ENCODE measurements around the gene CHAT. TPM values are rescaled to one million over a fixed set of nuclear protein-coding genes. Genes with fewer than 3 reads are reported as not detected.

Gene CHAT
- total and polyA plus RNA-seq, 12 donors, result not detected

DNA sequence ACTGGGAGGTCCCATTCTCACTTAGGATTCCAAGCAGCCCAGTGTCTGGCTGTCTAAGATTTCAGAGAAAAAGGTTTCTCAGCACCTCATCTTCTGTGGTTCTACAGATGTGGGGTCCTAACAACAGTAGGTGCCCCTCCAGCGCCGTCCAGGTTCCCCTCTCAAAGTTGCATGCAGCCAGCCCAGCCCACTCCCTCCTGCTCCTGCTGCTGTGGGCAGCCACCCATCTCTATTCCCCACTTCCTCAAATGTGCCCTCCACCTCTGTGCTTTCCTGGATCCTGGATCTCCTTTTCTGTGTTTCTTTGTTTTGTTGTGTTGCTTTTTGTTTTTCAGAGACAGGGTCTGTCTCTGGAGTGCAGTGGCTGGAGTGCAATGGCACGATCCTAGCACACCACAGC is 17.0 kb upstream of the CHAT start:
- ATAC-seq, result no peak
- H3K4me1 ChIP-seq, result no peaks in the 10 kb centered on the region
- peaks cover 0 to 46% (median 19%) of the 10 kb centered on the region in 7 donors for H3K27me3 ChIP-seq
- WGBS, 2 donors, result 63 to 67% methylated on average over 3 of the region's 3 CpGs
- no peak overlapping the region for H3K4me3 ChIP-seq
- TF ChIP-seq, protein P1, sequence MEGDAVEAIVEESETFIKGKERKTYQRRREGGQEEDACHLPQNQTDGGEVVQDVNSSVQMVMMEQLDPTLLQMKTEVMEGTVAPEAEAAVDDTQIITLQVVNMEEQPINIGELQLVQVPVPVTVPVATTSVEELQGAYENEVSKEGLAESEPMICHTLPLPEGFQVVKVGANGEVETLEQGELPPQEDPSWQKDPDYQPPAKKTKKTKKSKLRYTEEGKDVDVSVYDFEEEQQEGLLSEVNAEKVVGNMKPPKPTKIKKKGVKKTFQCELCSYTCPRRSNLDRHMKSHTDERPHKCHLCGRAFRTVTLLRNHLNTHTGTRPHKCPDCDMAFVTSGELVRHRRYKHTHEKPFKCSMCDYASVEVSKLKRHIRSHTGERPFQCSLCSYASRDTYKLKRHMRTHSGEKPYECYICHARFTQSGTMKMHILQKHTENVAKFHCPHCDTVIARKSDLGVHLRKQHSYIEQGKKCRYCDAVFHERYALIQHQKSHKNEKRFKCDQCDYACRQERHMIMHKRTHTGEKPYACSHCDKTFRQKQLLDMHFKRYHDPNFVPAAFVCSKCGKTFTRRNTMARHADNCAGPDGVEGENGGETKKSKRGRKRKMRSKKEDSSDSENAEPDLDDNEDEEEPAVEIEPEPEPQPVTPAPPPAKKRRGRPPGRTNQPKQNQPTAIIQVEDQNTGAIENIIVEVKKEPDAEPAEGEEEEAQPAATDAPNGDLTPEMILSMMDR (IDR thresholded peaks at IDR 0.05), result no peak
- H3K27ac ChIP-seq, result no peak overlapping the region
- H3K9me3 ChIP-seq, result no peaks in the 10 kb centered on the region
- H3K36me3 ChIP-seq, result no peaks in the 10 kb centered on the region
- DNase-seq, result no peak
- intact Hi-C loops (cut with DNase I), result loop anchor here in 3 of 10 donors (5.0 to 10.0 kb wide), 2 partner anchors 625 to 628 kb away; no protein-coding TSS in a partner anchor

DNA sequence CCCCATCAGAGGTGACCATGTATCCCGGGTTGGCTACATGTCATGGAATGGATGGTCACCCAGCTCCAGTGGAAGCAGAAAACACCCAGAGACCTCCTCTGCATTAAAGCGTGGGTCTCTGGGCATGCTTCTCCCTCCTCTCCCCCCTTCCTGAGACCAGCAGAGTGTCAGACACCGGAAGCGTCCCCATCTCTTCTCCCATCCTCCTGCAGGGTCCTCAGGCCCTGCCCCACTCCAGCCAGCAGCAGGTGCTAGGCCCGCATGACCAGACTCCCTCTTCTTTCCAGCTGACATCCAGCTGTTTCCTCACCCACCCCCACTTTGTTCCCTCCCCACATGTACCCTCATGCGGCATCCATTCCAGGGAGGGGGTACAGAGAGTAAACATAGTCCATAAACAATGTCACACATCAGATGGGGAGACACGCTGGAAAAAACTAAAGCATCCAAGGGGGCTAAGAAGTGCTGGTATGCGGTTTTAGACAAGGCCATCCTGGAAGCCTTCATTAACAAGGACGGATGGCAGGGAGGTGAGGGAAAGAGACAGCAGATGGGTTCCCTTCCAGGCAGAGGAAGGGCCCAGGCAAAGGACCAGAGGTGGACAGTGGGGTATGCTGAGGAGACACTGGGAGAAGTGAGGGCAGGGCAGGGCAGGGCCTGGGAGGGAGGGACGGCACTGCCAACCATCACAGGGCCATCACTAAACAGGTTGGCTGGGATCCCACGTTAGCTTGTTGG is 16.2 kb upstream of the CHAT start:
- Histone ChIP-seq H3K27me3 (peaks cover 0 to 46% (median 21%) of the 10 kb centered on the region in 7 donors), H3K9me3 (no peaks in the 10 kb centered on the region), H3K27ac (no peak overlapping the region), H3K4me1 (no peaks in the 10 kb centered on the region), H3K36me3 (no peaks in the 10 kb centered on the region), H3K4me3 (no peak overlapping the region)
- DNase-seq (no peak), ATAC-seq (no peak)
- intact Hi-C loops (cut with DNase I), result loop anchor here in 3 of 10 donors (5.0 to 10.0 kb wide), 2 partner anchors 625 to 627 kb away; no protein-coding TSS in a partner anchor
- WGBS, 2 donors, result 75 to 77% methylated on average over 11 of the region's 11 CpGs
- TF ChIP-seq, protein P1 (IDR thresholded peaks at IDR 0.05), result no peak

DNA sequence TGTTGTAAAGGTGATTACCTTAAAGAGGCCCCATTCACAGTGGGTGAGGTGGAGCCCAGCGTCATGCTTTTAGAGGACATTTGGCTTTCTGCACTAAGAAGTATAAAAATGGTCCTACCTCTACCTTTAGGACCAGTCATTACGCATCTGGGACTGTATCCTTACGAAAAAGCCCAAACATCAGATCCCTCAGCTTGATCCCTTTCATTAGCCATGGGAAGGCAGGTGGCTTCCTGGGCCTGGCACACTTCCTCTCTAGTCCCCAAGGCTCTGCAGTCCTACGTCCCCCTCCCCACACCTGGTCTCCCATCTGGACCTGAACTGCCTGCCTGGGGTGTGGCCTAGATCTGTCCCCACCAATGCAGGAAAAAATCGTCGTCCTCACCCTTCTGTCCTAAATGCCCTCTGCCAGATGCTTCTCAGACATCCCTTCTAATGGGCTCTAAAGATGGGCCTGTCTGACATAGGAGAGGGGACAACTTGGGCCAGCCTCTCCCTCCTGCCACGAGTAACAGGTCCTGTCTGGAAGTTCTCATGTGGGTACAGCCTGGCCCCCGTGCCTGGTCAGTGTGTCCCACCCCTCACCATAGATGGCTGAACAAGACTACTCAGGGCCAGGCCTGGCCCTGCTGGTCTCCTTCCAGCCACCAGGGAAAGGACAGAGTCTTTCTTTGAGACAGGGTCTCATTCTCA is 15.5 kb upstream of the CHAT start:
- 69 to 70% methylated on average over 8 of the region's 8 CpGs for WGBS, 2 donors
- peaks cover 0 to 46% (median 25%) of the 10 kb centered on the region in 7 donors for H3K27me3 ChIP-seq
- no peak overlapping the region for H3K4me3 ChIP-seq
- H3K27ac ChIP-seq, result no peak overlapping the region
- DNase-seq, result no peak
- H3K4me1 ChIP-seq, result no peaks in the 10 kb centered on the region
- no peak for ATAC-seq
- H3K9me3 ChIP-seq, result no peaks in the 10 kb centered on the region
- intact Hi-C loops (cut with DNase I), result loop anchor here in 3 of 10 donors (5.0 to 10.0 kb wide), 2 partner anchors 624 to 626 kb away; no protein-coding TSS in a partner anchor
- TF ChIP-seq, protein P1 (IDR thresholded peaks at IDR 0.05), result no peak
- H3K36me3 ChIP-seq, result no peaks in the 10 kb centered on the region

DNA sequence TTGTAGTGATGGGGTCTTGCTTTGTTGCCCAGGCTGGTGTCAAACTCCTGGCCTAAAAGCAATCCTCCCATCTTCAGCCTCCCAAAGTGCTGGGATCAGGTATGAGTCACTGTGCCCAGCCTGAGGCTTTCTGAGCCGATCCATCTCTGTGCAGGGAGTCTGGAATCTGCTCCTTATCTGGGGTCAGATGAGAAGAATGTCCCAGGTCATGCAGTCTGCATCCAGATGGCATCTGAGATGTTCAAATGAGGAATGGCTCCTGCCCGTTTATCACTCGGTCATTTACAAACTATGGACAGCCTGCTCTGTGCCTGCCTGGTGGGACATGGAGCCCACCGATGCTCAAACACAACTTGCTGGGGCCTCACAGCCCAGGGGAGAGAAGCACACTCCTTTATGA is 14.9 kb upstream of the CHAT start:
- DNase-seq, result no peak

More for the DNA sequence above, 14.9 kb upstream of the CHAT start:
- TF ChIP-seq, protein P1 (IDR thresholded peaks at IDR 0.05), result no peak
- Histone ChIP-seq H3K4me1 (no peaks in the 10 kb centered on the region), H3K36me3 (no peaks in the 10 kb centered on the region), H3K9me3 (no peaks in the 10 kb centered on the region), H3K27ac (no peak overlapping the region), H3K4me3 (no peak overlapping the region), H3K27me3 (peaks cover 0 to 50% (median 25%) of the 10 kb centered on the region in 7 donors)
- ATAC-seq, result no peak
- WGBS, 2 donors, result 60 to 72% methylated on average over 4 of the region's 4 CpGs
- intact Hi-C loops (cut with DNase I), result loop anchor here in 3 of 10 donors (5.0 to 10.0 kb wide), 2 partner anchors 623 to 626 kb away; no protein-coding TSS in a partner anchor
